ENCODE results near the gene PEAR1.

PEAR1 gene

GRCh38 chr1:156899956-156900718, 6.6 kb downstream of the PEAR1 start:
- DNase-seq (ENCODE audit: low spot score), result peak; percentile 44

- DNase-seq (ENCODE audit: low spot score), result no peak
Measured at GRCh38 chr1:156900896-156901589, 7.5 kb downstream of the PEAR1 start.

- no peak for DNase-seq (ENCODE audit: low spot score)
Measured at GRCh38 chr1:156901590-156901900, 8.0 kb downstream of the PEAR1 start.

GRCh38 chr1:156901966-156902915, 8.7 kb downstream of the PEAR1 start:
- no peak for DNase-seq (ENCODE audit: low spot score)

- DNase-seq (ENCODE audit: low spot score), result no peak
Measured at GRCh38 chr1:156903328-156904091, 10.0 kb downstream of the PEAR1 start.

- DNase-seq (ENCODE audit: low spot score), result no peak
Measured at GRCh38 chr1:156904187-156904959, 10.9 kb downstream of the PEAR1 start.

- DNase-seq (ENCODE audit: low spot score), result no peak
Measured at GRCh38 chr1:156905176-156905575, 11.7 kb downstream of the PEAR1 start.

GRCh38 chr1:156905651-156906050, 12.1 kb downstream of the PEAR1 start:
- no peak for DNase-seq (ENCODE audit: low spot score)

GRCh38 chr1:156906206-156906906, 12.8 kb downstream of the PEAR1 start:
- DNase-seq (ENCODE audit: low spot score), result no peak

GRCh38 chr1:156908541-156908940, 15.0 kb downstream of the PEAR1 start:
- DNase-seq (ENCODE audit: low spot score), result no peak

GRCh38 chr1:156908955-156909354, 15.4 kb downstream of the PEAR1 start:
- DNase-seq (ENCODE audit: low spot score), result no peak

GRCh38 chr1:156909671-156910070, 16.2 kb downstream of the PEAR1 start:
- no peak for DNase-seq (ENCODE audit: low spot score)

- DNase-seq (ENCODE audit: low spot score), result peak; percentile 70
Measured at GRCh38 chr1:156910309-156910782, 16.8 kb downstream of the PEAR1 start.

- DNase-seq (ENCODE audit: low spot score), result no peak
Measured at GRCh38 chr1:156911577-156912298, 18.2 kb downstream of the PEAR1 start.

GRCh38 chr1:156912310-156912709, 18.8 kb downstream of the PEAR1 start:
- DNase-seq (ENCODE audit: low spot score), result no peak

- no peak for DNase-seq (ENCODE audit: low spot score)
Measured at GRCh38 chr1:156912861-156913808, 19.6 kb downstream of the PEAR1 start.

- DNase-seq (ENCODE audit: low spot score), result no peak
Measured at GRCh38 chr1:156913809-156914387, 20.4 kb downstream of the PEAR1 start.

GRCh38 chr1:156914440-156914856, 20.9 kb downstream of the PEAR1 start:
- no peak for DNase-seq (ENCODE audit: low spot score)

Measured in hematopoietic multipotent progenitor cell treated with erythropoietin and hydrocortisone succinate and interleukin-3 and kit ligand, for 17 days (in vitro differentiated cells).